ENCODE data around the gene AP2B1. TPM values are rescaled to one million over a fixed set of nuclear protein-coding genes. Genes with fewer than 3 reads are reported as not detected.
A peak's percentile ranks its signal among the peaks of the same experiment; 100 is the strongest.

Gene AP2B1
- total RNA-seq, 4 donors from 2014 or later = 9.7 to 99.4 (median 37.4) TPM

- no peaks in the 10 kb centered on the region for H3K36me3 ChIP-seq
- no peaks in the 10 kb centered on the region for H3K9me3 ChIP-seq
- no peak overlapping the region for H3K27ac ChIP-seq
- no peak for TF ChIP-seq POLR2A (IDR thresholded peaks at IDR 0.05)
- peaks cover 0 to 41% (median 0%) of the 10 kb centered on the region in 4 donors for H3K27me3 ChIP-seq
- DNase-seq = no peak
- H3K4me3 ChIP-seq = no peak overlapping the region
- 82 to 87% methylated on average over 1 to 5 of the region's 5 CpGs for WGBS, 2 donors
- H3K4me1 ChIP-seq = peaks cover 4 to 19% (median 13%) of the 10 kb centered on the region in 3 donors
- intact Hi-C loops (cut with DNase I) = no loop called here
Observed at GRCh38 chr17:35736236-35736635, 149.1 kb downstream of the AP2B1 start.

DNA sequence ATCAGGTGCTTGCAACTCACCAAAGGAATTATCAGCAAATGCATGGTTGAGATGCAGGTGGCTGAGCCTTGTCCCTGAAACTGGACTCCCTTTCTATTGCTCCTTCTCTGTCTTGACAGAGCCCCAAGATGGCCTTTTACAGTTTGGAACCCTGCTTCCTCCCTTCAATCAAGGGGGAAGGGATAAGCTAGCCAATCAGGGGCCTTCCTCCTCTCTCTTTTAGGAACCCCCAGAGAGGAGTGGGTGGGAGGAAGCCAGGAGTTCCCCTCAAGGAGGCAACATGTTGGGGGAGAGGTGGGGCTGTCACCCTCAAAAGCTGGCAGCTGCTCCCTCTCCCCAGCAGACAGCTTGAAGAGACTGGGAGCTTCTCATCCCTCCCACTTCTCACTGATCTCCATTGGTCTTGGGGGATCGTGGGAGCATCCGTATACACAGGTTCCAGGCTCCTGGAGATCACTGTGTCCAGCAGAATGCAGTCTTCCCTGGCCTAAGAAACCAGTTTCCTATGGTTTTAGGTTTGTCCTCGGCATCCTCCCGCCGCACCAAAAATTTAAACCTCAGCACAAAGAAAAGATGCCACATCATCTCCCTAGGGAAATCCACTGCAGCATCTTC lies 151.5 kb downstream of the AP2B1 start:
- WGBS, 2 donors = 74 to 100% methylated on average over 3 to 5 of the region's 5 CpGs
- DNase-seq = no peak
- intact Hi-C loops (cut with DNase I) = no loop called here
- H3K36me3 ChIP-seq = no peaks in the 10 kb centered on the region
- no peak overlapping the region for H3K4me3 ChIP-seq
- no peaks in the 10 kb centered on the region for H3K9me3 ChIP-seq
- no peak for TF ChIP-seq POLR2A (IDR thresholded peaks at IDR 0.05)
- TF ChIP-seq, protein P1, sequence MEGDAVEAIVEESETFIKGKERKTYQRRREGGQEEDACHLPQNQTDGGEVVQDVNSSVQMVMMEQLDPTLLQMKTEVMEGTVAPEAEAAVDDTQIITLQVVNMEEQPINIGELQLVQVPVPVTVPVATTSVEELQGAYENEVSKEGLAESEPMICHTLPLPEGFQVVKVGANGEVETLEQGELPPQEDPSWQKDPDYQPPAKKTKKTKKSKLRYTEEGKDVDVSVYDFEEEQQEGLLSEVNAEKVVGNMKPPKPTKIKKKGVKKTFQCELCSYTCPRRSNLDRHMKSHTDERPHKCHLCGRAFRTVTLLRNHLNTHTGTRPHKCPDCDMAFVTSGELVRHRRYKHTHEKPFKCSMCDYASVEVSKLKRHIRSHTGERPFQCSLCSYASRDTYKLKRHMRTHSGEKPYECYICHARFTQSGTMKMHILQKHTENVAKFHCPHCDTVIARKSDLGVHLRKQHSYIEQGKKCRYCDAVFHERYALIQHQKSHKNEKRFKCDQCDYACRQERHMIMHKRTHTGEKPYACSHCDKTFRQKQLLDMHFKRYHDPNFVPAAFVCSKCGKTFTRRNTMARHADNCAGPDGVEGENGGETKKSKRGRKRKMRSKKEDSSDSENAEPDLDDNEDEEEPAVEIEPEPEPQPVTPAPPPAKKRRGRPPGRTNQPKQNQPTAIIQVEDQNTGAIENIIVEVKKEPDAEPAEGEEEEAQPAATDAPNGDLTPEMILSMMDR (IDR thresholded peaks at IDR 0.05) = no peak
- H3K27ac ChIP-seq = no peak overlapping the region
- H3K4me1 ChIP-seq = peaks cover 5 to 10% (median 7%) of the 10 kb centered on the region in 3 donors
- peaks cover 0 to 52% (median 5%) of the 10 kb centered on the region in 4 donors for H3K27me3 ChIP-seq

DNA sequence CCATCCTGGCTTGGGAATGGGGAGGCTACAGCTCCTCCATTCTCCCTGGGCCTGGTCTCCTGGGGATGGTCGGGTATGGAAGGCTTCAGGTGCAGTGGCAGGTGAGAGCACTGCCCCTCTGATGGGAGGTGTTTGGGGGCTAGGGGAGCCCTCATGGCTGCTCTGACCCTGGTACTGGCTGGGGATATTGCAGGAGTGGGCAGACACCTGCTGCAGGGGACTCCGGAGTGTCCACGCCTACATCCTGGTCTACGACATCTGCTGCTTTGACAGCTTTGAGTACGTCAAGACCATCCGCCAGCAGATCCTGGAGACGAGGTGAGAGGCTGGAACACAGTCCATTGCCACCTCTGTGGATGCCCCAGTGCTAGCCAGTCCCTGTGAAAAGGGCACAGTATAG lies 153.1 kb downstream of the AP2B1 start:
- peaks cover 0 to 68% (median 5%) of the 10 kb centered on the region in 4 donors for H3K27me3 ChIP-seq
- H3K36me3 ChIP-seq = no peaks in the 10 kb centered on the region
- DNase-seq = no peak
- TF ChIP-seq POLR2A (IDR thresholded peaks at IDR 0.05) = no peak
- TF ChIP-seq, protein P1 (IDR thresholded peaks at IDR 0.05) = no peak
- H3K4me3 ChIP-seq = no peak overlapping the region
- intact Hi-C loops (cut with DNase I) = no loop called here
- H3K9me3 ChIP-seq = no peaks in the 10 kb centered on the region
- WGBS, 2 donors = 91 to 93% methylated on average over 3 to 4 of the region's 7 CpGs
- no peak overlapping the region for H3K27ac ChIP-seq
- H3K4me1 ChIP-seq = peaks cover 5 to 10% (median 7%) of the 10 kb centered on the region in 3 donors

- Histone ChIP-seq H3K4me3 (peak overlapping the region in 2 of 4 donors; percentile 23 to 45), H3K9me3 (no peaks in the 10 kb centered on the region), H3K27ac (no peak overlapping the region), H3K36me3 (no peaks in the 10 kb centered on the region), H3K27me3 (peaks cover 0 to 79% (median 5%) of the 10 kb centered on the region in 4 donors), H3K4me1 (peaks cover 5 to 10% (median 7%) of the 10 kb centered on the region in 3 donors)
- DNase-seq = no peak
- 40 to 85% methylated on average over 10 to 19 of the region's 73 CpGs for WGBS, 2 donors
- intact Hi-C loops (cut with DNase I) = no loop called here
- TF ChIP-seq POLR2A (IDR thresholded peaks at IDR 0.05) = no peak
- TF ChIP-seq, protein P1 (IDR thresholded peaks at IDR 0.05) = no peak
Observed at GRCh38 chr17:35740997-35741931, 154.1 kb downstream of the AP2B1 start.

GRCh38 chr17:35742496-35742895 lies 155.4 kb downstream of the AP2B1 start:
- Histone ChIP-seq H3K36me3 (no peaks in the 10 kb centered on the region), H3K27ac (no peak overlapping the region), H3K4me3 (no peak overlapping the region), H3K4me1 (peaks cover 9 to 14% (median 10%) of the 10 kb centered on the region in 3 donors), H3K9me3 (no peaks in the 10 kb centered on the region), H3K27me3 (peaks cover 0 to 91% (median 5%) of the 10 kb centered on the region in 4 donors)
- DNase-seq = no peak
- intact Hi-C loops (cut with DNase I) = no loop called here
- TF ChIP-seq, protein P1 (IDR thresholded peaks at IDR 0.05) = no peak
- TF ChIP-seq POLR2A (IDR thresholded peaks at IDR 0.05) = no peak
- WGBS, 2 donors = 68 to 70% methylated on average over 7 of the region's 7 CpGs

Data from esophagus squamous epithelium (tissue), 5 donors.